Stimulated activated CD4-positive, alpha-beta T cell treated with anti-CD3 and anti-CD28 coated beads, Interleukin-15, amount 100 ng/mL, for 1 hour (primary cell): Measurements from ENCODE around the gene OPN4.

ENCODE experiments used
- DNase-seq, 2 donors: peaks; one replicate each; pipeline ENCODE4 v3.0.0-alpha.2; 2020; ENCODE audit warnings: low read depth in 1 of 2, low spot score in 1 of 2

Gene OPN4

GRCh38 chr10:86677374-86677773, 23.0 kb downstream of the OPN4 start:
- no peak for DNase-seq

GRCh38 chr10:86678999-86679792, 24.8 kb downstream of the OPN4 start:
- DNase-seq, result no peak

- no peak for DNase-seq
Observed at GRCh38 chr10:86681047-86681446, 26.7 kb downstream of the OPN4 start.

- DNase-seq, result no peak
Observed at GRCh38 chr10:86681722-86682386, 27.5 kb downstream of the OPN4 start.

GRCh38 chr10:86682675-86683074, 28.3 kb downstream of the OPN4 start:
- no peak for DNase-seq

- no peak for DNase-seq
Observed at GRCh38 chr10:86684331-86685097, 30.2 kb downstream of the OPN4 start.

GRCh38 chr10:86685416-86685815, 31.1 kb downstream of the OPN4 start:
- DNase-seq, result no peak

GRCh38 chr10:86685893-86686632, 31.7 kb downstream of the OPN4 start:
- no peak for DNase-seq

- DNase-seq, result no peak
Observed at GRCh38 chr10:86686972-86687371, 32.6 kb downstream of the OPN4 start.

GRCh38 chr10:86687750-86688149, 33.4 kb downstream of the OPN4 start:
- DNase-seq, result no peak

- DNase-seq, result peak in 1 of 2 donors; percentile 15
Observed at GRCh38 chr10:86688398-86688921, 34.1 kb downstream of the OPN4 start.

GRCh38 chr10:86689146-86689545, 34.8 kb downstream of the OPN4 start:
- DNase-seq, result no peak

GRCh38 chr10:86690231-86690630, 35.9 kb downstream of the OPN4 start:
- no peak for DNase-seq

- no peak for DNase-seq
Observed at GRCh38 chr10:86690657-86691084, 36.3 kb downstream of the OPN4 start.

- DNase-seq, result no peak
Observed at GRCh38 chr10:86691333-86692022, 37.1 kb downstream of the OPN4 start.

GRCh38 chr10:86692023-86692514, 37.7 kb downstream of the OPN4 start:
- no peak for DNase-seq

GRCh38 chr10:86692664-86693063, 38.3 kb downstream of the OPN4 start:
- DNase-seq, result no peak

- no peak for DNase-seq
Observed at GRCh38 chr10:86693275-86693674, 38.9 kb downstream of the OPN4 start.

- DNase-seq, result no peak
Observed at GRCh38 chr10:86693721-86694369, 39.5 kb downstream of the OPN4 start.
